Measurements from ENCODE around the gene NUBPL.

DNA sequence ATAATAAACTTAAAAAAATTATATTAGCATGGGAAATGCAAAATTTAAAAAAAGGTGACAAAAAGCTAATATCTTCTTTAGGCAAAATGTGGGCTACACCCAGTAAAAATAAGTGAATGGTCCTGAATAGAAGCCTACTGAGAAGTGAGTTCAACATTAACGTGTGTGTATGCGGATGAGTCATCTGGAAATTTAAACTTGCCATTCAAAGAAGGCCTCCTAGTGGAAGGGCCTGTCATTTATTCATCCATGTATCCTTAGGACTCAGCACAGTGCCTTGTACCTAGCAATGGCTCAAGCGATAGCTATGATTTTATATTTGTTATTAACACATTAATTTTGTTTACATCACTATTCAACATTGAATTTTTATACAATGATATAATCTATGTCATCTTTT is 226.2 kb downstream of the NUBPL start:
- TF ChIP-seq, protein P1, sequence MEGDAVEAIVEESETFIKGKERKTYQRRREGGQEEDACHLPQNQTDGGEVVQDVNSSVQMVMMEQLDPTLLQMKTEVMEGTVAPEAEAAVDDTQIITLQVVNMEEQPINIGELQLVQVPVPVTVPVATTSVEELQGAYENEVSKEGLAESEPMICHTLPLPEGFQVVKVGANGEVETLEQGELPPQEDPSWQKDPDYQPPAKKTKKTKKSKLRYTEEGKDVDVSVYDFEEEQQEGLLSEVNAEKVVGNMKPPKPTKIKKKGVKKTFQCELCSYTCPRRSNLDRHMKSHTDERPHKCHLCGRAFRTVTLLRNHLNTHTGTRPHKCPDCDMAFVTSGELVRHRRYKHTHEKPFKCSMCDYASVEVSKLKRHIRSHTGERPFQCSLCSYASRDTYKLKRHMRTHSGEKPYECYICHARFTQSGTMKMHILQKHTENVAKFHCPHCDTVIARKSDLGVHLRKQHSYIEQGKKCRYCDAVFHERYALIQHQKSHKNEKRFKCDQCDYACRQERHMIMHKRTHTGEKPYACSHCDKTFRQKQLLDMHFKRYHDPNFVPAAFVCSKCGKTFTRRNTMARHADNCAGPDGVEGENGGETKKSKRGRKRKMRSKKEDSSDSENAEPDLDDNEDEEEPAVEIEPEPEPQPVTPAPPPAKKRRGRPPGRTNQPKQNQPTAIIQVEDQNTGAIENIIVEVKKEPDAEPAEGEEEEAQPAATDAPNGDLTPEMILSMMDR (IDR thresholded peaks at IDR 0.05), result no peak
- no peak for TF ChIP-seq POLR2AphosphoS5 (IDR thresholded peaks at IDR 0.05)

Measured in sigmoid colon (tissue), 4 donors.